DMS53 treated with DMSO at 0.1 percent for 48 hours (cell line): Measurements from ENCODE around the gene IFITM5.

Experiments
- DNase-seq: peaks from one replicate; lab custom pipeline; 2025; ENCODE audit not compliant: unreplicated experiment; lab: John Stamatoyannopoulos, UW

The IFITM5 gene

DNA sequence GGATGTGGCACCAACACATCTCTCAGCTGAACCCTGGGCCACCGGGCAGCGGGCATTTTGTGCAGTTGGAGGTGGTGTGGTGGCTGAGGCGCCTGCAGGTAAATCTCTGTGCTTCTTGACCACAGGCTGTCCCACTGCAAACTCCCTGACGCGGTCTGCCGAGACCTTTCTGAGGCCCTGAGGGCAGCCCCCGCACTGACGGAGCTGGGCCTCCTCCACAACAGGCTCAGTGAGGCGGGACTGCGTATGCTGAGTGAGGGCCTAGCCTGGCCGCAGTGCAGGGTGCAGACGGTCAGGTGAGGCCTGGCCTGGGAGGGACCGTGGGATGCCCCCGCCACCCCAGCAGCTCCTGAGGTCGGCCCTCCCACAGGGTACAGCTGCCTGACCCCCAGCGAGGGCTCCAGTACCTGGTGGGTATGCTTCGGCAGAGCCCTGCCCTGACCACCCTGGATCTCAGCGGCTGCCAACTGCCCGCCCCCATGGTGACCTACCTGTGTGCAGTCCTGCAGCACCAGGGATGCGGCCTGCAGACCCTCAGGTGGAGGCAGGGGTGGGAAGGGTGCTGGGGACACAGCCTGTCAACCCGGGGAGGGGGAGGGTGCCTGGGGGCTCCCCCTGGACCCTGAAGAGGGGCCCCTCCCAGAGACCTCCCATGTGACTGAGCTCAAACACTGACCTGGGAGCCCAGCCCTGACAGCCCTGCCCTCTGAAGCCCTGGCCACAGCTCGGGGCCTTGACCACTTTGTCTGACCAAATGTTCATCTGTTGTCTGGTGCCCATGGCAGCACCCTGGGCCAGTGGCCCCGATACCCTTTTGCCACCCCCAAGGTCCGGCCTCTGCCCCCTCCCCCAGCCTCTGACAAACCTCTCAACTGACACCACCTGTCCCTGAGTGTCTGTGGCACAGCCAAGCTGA is 15.0 kb downstream of the IFITM5 start:
- no peak for DNase-seq

- no peak for DNase-seq
Observed at GRCh38 chr11:283405-284104, 15.8 kb downstream of the IFITM5 start.

- DNase-seq: no peak
Observed at GRCh38 chr11:282630-283360, 16.5 kb downstream of the IFITM5 start.

DNA sequence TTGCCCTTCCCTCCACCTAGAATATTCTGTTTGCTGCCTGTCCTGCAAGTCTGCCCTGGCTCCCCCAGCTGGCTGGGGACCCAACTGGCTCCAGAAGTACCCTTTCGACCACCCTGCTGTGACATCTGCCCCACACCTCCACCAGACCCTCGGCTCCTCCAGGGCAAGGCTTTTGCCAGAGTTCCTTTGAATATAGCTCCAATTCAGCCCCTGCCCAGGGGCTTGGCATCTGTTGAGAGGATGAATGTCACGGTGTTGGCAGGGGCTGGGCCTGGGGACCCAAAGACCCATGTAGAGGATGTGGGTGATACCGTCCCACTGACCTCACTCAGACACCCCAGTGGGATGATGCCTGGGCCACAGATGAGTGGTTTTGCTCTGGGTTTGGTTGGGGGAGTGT is 17.2 kb downstream of the IFITM5 start:
- no peak for DNase-seq

- DNase-seq: no peak
Observed at GRCh38 chr11:281486-282161, 17.7 kb downstream of the IFITM5 start.

- no peak for DNase-seq
Observed at GRCh38 chr11:280706-281485, 18.4 kb downstream of the IFITM5 start.

GRCh38 chr11:279966-280705 is 19.2 kb downstream of the IFITM5 start:
- peak; percentile 55 for DNase-seq

- DNase-seq: no peak
Observed at GRCh38 chr11:279040-279965, 20.0 kb downstream of the IFITM5 start.

DNA sequence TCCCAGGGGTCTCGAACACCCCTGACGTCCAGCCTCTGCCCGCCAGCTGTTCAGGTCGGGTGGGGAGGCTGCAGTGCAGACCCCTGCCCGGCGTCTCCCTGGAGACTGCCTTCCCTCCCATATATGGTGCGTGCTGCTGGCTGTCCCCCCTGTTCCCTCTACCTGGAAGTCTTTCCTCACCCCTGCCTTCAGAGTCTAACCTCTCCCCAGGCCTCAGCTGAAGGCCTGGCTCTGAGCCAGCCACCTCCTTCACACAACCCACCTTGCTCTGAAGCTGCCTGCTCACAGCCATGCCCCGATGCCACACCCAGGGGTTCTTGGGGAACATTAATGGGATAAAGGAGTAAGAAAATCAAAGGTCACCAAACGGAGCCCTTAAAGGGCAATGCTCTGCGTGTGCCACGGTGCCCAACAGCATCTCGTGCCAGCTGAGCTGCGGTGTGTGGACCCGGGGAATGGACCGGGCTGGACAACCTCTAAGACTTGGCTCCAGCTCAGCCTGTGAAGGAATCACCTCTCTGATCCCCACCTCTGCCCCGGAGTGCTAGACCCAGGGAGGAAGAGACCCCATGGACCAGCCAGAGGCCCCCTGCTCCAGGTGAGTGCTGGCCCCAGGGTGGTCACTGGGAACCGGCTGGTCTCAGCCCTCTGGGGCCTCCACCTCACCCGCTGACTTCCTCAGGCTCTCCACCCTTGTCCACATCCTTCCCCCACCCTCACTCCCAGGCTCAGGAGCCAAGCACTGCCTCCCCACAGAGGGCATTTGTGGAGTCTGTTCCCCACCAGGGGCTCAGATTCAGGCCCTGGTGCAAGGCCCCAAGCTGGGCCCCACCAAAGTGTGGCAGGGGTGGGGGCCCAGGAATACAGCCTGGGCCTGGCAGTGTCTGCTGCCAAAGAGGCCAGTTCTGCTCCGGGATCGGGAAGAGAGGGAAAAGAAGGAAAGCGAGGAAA is 21.1 kb downstream of the IFITM5 start, which contains the start of gene NLRP6:
Gene NLRP6, plus strand, starts transcription at position 407 of the 951 bp plus-strand sequence. Its CDS starts 163 bp downstream, at position 570.
- DNase-seq: no peak

DNA sequence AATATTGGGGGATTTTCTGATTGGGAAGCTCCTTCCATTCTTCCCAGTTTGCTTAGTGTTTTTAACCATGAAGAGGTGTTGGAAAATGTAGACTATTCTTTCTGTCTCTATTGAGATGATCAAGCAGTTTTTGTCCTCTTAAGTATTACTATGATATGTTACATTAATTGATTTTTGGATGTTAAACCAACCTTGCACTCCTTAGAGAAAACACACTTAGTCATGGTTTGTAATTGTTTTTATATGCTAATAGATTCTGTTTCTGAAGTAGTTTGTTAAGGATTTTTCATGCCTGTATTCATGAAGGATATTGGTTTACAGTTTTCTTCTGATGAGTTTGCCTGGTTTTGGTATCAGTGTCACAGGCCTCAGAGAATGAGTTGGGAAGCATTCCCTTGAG is 23.1 kb downstream of the IFITM5 start:
- no peak for DNase-seq

DNA sequence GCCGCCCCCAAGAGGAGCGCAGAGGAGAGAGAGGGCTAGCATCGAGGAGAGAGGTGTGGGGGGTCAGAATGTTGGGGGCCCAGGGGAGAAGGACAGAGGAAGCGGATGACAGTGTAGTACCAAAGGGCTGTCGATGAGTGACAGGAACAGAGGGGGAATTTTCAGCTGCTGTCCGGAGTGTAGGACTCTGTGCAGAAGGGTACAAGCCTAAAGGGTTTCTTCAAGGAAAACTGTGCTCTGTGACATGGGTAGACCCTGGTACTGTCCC is 26.5 kb downstream of the IFITM5 start:
- no peak for DNase-seq

DNA sequence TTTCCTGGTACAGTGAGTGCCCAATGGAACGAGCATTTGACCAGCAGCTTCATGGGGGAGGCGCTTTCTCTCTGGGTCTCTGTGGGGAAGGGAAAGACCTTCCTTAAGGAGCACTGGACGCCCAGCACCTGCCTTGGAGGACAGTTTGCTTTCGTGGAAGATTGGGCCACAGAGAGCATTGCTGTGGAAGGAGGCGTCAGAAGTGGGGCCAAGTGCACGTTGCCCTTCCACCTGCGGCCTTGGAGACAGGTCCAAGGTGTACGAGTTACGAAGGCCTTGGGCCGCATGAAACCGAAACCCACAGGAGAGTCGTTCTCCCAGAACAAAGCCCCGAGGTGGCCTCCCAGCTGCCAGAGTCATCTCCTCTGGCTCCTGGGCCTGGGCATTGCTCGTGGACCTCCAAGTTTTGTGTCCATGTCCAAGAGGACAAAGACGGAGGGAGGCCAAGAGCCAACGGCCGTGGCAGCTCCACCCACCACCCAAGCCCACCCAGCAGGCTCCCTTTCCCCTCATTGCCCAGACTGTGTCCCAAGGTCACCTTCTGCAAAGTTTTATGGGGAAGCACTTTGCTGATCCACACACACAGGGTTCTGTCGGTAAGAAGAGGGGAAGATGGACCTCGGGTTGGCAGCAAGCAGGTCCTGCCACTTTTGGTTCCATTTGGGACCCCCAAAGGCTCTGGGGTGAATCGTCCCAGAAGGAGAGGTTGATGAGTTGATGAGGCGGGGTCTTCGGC is 27.0 kb downstream of the IFITM5 start:
- DNase-seq: no peak

DNA sequence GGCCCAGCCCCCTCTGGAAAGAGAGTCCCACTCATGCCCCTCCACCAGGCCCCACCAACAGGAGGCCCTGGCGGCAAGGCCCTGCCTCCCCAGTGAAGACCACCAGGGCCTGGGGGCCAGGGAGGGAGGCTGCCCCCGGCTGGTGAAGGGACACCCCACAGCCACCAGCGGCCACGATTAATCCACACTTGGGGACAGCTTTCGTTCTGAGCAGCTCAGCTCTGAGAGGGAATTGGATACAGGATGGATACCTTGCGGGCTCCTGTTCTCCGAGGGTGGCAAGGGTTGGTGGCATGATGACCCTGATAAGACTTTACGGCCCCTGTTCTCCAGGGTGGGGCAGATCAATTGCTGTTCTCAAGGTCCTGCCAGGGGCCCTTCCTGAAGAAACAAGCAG is 28.0 kb downstream of the IFITM5 start:
- no peak for DNase-seq

- DNase-seq: no peak
Observed at GRCh38 chr11:270451-271318, 28.6 kb downstream of the IFITM5 start.

DNA sequence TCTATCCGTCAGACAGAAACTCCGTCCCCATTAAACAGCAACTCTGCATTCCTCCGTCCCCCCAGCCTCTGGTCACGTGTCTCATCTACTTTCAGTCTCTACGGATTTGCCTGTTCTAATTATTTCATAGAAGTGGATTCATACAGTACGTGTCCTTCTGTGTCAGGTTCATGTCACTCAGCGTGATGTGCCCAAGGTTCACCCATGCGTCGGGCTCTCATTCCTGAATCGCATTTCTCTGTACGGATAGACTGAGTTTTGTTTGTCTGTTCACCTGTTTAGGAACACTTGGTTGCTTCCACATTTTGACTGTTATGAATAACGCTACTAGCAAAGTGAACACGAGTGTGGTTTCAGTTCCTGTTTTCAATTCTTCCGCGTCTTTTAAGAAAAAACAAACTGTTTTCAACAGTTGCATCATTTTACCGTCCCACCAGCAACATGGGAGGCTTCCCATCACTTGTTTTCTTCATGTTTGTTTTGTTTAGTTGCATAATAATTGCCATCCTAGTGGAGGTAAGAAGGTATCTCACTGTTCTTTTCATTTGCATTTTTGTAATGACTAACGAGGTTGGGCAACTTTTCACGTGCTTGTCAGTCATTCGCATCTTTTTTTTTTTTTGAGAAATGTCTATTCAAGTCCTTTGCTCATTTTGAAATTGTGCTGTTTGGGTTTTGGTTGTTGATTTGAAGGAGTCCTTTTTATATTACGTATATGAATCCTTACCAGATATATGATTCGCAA is 30.0 kb downstream of the IFITM5 start:
- no peak for DNase-seq
